Neural progenitor cell (in vitro differentiated cells): ENCODE results near the gene YTHDC1. TPM values are rescaled to one million over a fixed set of nuclear protein-coding genes. Genes with fewer than 3 reads are reported as not detected.

Source experiments
- DNase-seq: peaks from one replicate; pipeline ENCODE4 v3.0.0-alpha.2; 2016; ENCODE audit warnings: low spot score
- H2AFZ ChIP-seq: fragments of 200-600 bp; sonication (generic); replicated peaks from 2 replicates; pipeline ENCODE4 v1.6.1; 2016; ENCODE audit warnings: antibody characterized with exemption
- H3F3A ChIP-seq: fragments of 200-600 bp; sonication (generic); 2 replicates; pipeline ENCODE4 v1.6.1; 2016; ENCODE audit warnings: antibody characterized with exemption, low read depth
- H3K27ac ChIP-seq: fragments of 200-600 bp; sonication (generic); 2 replicates; pipeline ENCODE4 v1.5.1; 2016; ENCODE audit warnings: mild to moderate bottlenecking
- H3K27me3 ChIP-seq: fragments of 200-600 bp; sonication (generic); 2 replicates; pipeline ENCODE4 v1.6.1; 2016; ENCODE audit warnings: mild to moderate bottlenecking, moderate library complexity
- H3K36me3 ChIP-seq: fragments of 200-600 bp; sonication (generic); 2 replicates; pipeline ENCODE4 v1.5.1; 2016
- H3K4me1 ChIP-seq: fragments of 200-600 bp; sonication (generic); 2 replicates; pipeline ENCODE4 v1.6.1; 2016; ENCODE audit warnings: mixed run types
- H3K4me2 ChIP-seq: fragments of 200-600 bp; sonication (generic); 2 replicates; pipeline ENCODE4 v1.6.1; 2016
- H3K4me3 ChIP-seq: fragments of 200-600 bp; sonication (generic); 2 replicates; pipeline ENCODE4 v1.5.1; 2016
- H3K79me2 ChIP-seq: fragments of 200-600 bp; sonication (generic); 2 replicates; pipeline ENCODE4 v1.6.1; 2016; ENCODE audit warnings: low read depth
- H3K9ac ChIP-seq: fragments of 200-600 bp; sonication (generic); 2 replicates; pipeline ENCODE4 v1.6.1; 2016
- H3K9me3 ChIP-seq: fragments of 200-600 bp; sonication (generic); 2 replicates; pipeline ENCODE4 v1.5.1; 2016; ENCODE audit warnings: low read depth
- H4K20me1 ChIP-seq: fragments of 200-600 bp; sonication (generic); 2 replicates; pipeline ENCODE4 v1.6.1; 2016; ENCODE audit warnings: low read depth
- H3K27ac Mint-ChIP-seq: 3 replicates; pipeline ENCODE4 v1.8.0; 2021; ENCODE audit warnings: mixed read lengths
- H3K27me3 Mint-ChIP-seq: 2 replicates; pipeline ENCODE4 v1.8.0; 2022; ENCODE audit warnings: low read depth, mild to moderate bottlenecking, inconsistent platforms, moderate library complexity, mixed read lengths; ENCODE audit not compliant: insufficient read depth
- H3K36me3 Mint-ChIP-seq: 3 replicates; pipeline ENCODE4 v1.8.0; 2021; ENCODE audit warnings: mixed read lengths
- H3K4me1 Mint-ChIP-seq: 3 replicates; pipeline ENCODE4 v1.8.0; 2021; ENCODE audit warnings: mixed read lengths
- H3K4me3 Mint-ChIP-seq: 3 replicates; pipeline ENCODE4 v1.8.0; 2021; ENCODE audit warnings: mild to moderate bottlenecking, moderate library complexity, mixed read lengths
- H3K9me3 Mint-ChIP-seq: 3 replicates; pipeline ENCODE4 v1.8.0; 2020; ENCODE audit warnings: mixed read lengths
- EZH2 ChIP-seq: fragments of 200-600 bp; sonication (generic); IDR thresholded peaks from 2 replicates; pipeline ENCODE4 v1.6.1; 2017; ENCODE audit warnings: antibody characterized with exemption, mild to moderate bottlenecking, moderate library complexity
- EZH2phosphoT487 ChIP-seq: fragments of 200-600 bp; sonication (generic); IDR thresholded peaks from 2 replicates; pipeline ENCODE4 v1.6.1; 2017; ENCODE audit warnings: antibody characterized with exemption
- total RNA-seq: library from RNA; depleted of rRNA; stranded (reverse); fragments of >200 nt; gene quantifications from 2 replicates; pipeline ENCODE4 v1.2.3, GENCODE V29; 2015; ENCODE audit warnings: low replicate concordance
- TF ChIP-seq, protein P1 (sequence below): fragments of 200-600 bp; sonication (generic); IDR thresholded peaks from 2 replicates; pipeline ENCODE4 v1.5.1; 2017; ENCODE audit warnings: antibody characterized with exemption, mild to moderate bottlenecking

The YTHDC1 gene
- total RNA-seq, 1 donor from 2014 or later = 108 TPM

DNA sequence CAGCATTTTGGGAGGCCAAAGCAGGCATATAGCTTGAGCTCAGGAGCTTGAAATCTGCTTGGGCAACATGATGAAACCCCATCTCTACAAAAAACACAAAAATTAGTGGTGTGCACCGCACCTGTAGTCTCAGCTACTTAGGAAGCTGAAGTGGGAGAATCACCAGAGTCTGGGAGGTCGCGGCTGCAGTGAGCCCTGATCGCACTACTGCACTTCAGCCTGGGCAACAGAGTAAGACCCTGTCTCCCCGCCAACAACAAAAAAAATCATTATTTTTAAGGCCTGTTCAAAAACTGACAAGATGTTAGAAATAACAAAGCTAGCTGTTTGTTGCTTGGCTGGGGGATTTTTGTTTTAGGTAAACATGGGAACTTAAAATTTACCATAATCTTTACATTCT lies 5.1 kb downstream of the YTHDC1 start:
- H3K36me3 Mint-ChIP-seq = peaks cover 26% of the 10 kb centered on the region
- Histone ChIP-seq H4K20me1 (peaks cover 96% of the 10 kb centered on the region), H3K36me3 (no peaks in the 10 kb centered on the region), H3K79me2 (peaks cover 100% of the 10 kb centered on the region), H3K4me1 (peaks cover 18% of the 10 kb centered on the region), H3K4me2 (no peak overlapping the region), H3K9me3 (no peaks in the 10 kb centered on the region), H3K9ac (no peak overlapping the region), H3F3A (no peaks in the 10 kb centered on the region), H2AFZ (no peak overlapping the region), H3K27me3 (no peaks in the 10 kb centered on the region), H3K4me3 (no peak overlapping the region), H3K27ac (no peak overlapping the region)
- no peak overlapping the region for H3K27ac Mint-ChIP-seq
- TF ChIP-seq, protein P1, sequence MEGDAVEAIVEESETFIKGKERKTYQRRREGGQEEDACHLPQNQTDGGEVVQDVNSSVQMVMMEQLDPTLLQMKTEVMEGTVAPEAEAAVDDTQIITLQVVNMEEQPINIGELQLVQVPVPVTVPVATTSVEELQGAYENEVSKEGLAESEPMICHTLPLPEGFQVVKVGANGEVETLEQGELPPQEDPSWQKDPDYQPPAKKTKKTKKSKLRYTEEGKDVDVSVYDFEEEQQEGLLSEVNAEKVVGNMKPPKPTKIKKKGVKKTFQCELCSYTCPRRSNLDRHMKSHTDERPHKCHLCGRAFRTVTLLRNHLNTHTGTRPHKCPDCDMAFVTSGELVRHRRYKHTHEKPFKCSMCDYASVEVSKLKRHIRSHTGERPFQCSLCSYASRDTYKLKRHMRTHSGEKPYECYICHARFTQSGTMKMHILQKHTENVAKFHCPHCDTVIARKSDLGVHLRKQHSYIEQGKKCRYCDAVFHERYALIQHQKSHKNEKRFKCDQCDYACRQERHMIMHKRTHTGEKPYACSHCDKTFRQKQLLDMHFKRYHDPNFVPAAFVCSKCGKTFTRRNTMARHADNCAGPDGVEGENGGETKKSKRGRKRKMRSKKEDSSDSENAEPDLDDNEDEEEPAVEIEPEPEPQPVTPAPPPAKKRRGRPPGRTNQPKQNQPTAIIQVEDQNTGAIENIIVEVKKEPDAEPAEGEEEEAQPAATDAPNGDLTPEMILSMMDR = no peak
- TF ChIP-seq EZH2 = no peak
- no peak for TF ChIP-seq EZH2phosphoT487
- no peak for DNase-seq
- H3K9me3 Mint-ChIP-seq = no peaks in the 10 kb centered on the region
- peaks cover 21% of the 10 kb centered on the region for H3K4me1 Mint-ChIP-seq
- no peak overlapping the region for H3K4me3 Mint-ChIP-seq
- H3K27me3 Mint-ChIP-seq = no peaks in the 10 kb centered on the region

DNA sequence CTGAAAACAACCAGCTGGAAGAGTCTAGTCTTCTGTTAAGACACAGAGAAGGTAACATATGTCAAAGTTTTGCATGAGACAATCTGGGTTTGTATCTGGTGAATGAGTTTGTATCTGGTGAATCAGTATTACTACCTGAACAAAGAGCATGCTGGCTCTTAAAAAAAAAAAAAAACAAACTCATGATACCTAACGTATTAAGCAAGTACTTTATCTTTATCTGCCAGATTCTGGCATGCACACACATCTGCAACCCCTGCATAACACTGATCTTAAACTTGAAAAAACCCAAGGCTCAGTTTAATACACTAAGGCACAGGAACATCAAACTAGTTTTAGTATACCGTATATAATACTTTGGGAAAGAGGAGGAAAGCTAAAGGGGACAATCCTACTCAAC lies 5.8 kb downstream of the YTHDC1 start:
- Histone ChIP-seq H3K9me3 (no peaks in the 10 kb centered on the region), H3F3A (no peaks in the 10 kb centered on the region), H3K27ac (no peak overlapping the region), H3K4me1 (peaks cover 18% of the 10 kb centered on the region), H3K36me3 (no peaks in the 10 kb centered on the region), H4K20me1 (peaks cover 100% of the 10 kb centered on the region), H3K9ac (no peak overlapping the region), H2AFZ (no peak overlapping the region), H3K79me2 (peaks cover 100% of the 10 kb centered on the region), H3K4me2 (no peak overlapping the region), H3K27me3 (no peaks in the 10 kb centered on the region), H3K4me3 (no peak overlapping the region)
- Mint-ChIP-seq H3K9me3 (no peaks in the 10 kb centered on the region), H3K4me3 (no peak overlapping the region), H3K36me3 (peaks cover 26% of the 10 kb centered on the region), H3K27ac (no peak overlapping the region), H3K27me3 (no peaks in the 10 kb centered on the region), H3K4me1 (peaks cover 24% of the 10 kb centered on the region)
- TF ChIP-seq EZH2phosphoT487 (no peak), EZH2 (no peak)
- TF ChIP-seq, protein P1 = no peak
- DNase-seq = no peak

DNA sequence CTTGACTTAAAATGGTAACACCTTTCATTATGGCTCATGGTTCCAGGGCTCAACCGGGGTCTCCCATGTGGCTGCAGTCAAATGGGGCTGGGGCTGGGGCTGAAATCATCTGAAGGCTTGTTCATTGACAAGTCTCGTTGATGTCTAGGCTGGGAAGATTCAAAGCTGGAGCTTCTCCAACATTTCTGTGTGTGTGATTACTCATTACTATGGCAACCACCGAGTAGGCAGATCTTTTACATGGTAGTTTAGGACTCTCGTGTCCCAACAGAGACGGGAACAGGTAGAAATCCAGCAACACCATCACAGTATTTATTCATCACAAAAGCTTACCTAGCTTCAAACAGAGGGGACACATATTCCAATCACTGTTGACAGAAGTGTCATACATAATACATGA lies 7.8 kb downstream of the YTHDC1 start:
- H3K9ac ChIP-seq = no peak overlapping the region
- peaks cover 6% of the 10 kb centered on the region for H3K4me1 ChIP-seq
- H3K36me3 ChIP-seq = no peaks in the 10 kb centered on the region
- H3K4me1 Mint-ChIP-seq = peaks cover 10% of the 10 kb centered on the region
- H3K36me3 Mint-ChIP-seq = peaks cover 33% of the 10 kb centered on the region
- no peaks in the 10 kb centered on the region for H3K27me3 ChIP-seq
- H3K27me3 Mint-ChIP-seq = no peaks in the 10 kb centered on the region
- no peak overlapping the region for H3K27ac ChIP-seq
- H3K9me3 ChIP-seq = no peaks in the 10 kb centered on the region
- no peak overlapping the region for H3K27ac Mint-ChIP-seq
- no peak overlapping the region for H3K4me2 ChIP-seq
- peaks cover 100% of the 10 kb centered on the region for H3K79me2 ChIP-seq
- H3K4me3 Mint-ChIP-seq = no peak overlapping the region
- H4K20me1 ChIP-seq = peaks cover 100% of the 10 kb centered on the region
- H3F3A ChIP-seq = no peaks in the 10 kb centered on the region
- H2AFZ ChIP-seq = no peak overlapping the region
- no peaks in the 10 kb centered on the region for H3K9me3 Mint-ChIP-seq
- DNase-seq = peak; percentile 5
- H3K4me3 ChIP-seq = no peak overlapping the region
- TF ChIP-seq EZH2phosphoT487 (no peak), EZH2 (no peak)
- TF ChIP-seq, protein P1 = no peak
